ENCODE measurements around the gene PIWIL4. TPM values are rescaled to one million over a fixed set of nuclear protein-coding genes. Genes with fewer than 3 reads are reported as not detected.
A peak's percentile ranks its signal among the peaks of the same experiment; 100 is the strongest.

PIWIL4 gene
- polyA plus RNA-seq, 1 of the 3 experiments (the other 2 are of a cell fraction), result 1.7 TPM

DNA sequence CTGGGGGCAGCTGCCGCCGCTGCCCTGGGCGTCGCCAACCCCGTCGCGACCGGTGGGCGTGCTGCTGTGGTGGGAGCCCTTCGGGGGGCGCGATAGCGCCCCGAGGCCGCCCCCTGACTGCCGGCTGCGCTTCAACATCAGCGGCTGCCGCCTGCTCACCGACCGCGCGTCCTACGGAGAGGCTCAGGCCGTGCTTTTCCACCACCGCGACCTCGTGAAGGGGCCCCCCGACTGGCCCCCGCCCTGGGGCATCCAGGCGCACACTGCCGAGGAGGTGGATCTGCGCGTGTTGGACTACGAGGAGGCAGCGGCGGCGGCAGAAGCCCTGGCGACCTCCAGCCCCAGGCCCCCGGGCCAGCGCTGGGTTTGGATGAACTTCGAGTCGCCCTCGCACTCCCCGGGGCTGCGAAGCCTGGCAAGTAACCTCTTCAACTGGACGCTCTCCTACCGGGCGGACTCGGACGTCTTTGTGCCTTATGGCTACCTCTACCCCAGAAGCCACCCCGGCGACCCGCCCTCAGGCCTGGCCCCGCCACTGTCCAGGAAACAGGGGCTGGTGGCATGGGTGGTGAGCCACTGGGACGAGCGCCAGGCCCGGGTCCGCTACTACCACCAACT is 22.4 kb upstream of the PIWIL4 start:
- Histone ChIP-seq H2AFZ (ENCODE audit: low read depth) (peak overlapping the region; percentile 80; the same call in 1 of the 2 replicates), H3K36me3 (replicated peaks in 1 of 2; ENCODE audit: control insufficient read depth in 1 of 2, insufficient read depth in 2 of 2, low read length in 1 of 2) (peaks cover 0 to 14% of the 10 kb centered on the region in 2 experiments), H4K20me1 (ENCODE audit: insufficient read depth) (0 out of 2 replicates have a peak, but pooled peaks cover 9% of the 10 kb centered on the region), H3K9ac (peak overlapping the region; percentile 100), H3K27me3 (ENCODE audit: insufficient read depth) (no peaks in the 10 kb centered on the region), H3K9me3 (no peaks in the 10 kb centered on the region), H3F3A (replicated peaks; ENCODE audit: insufficient read depth) (peaks cover 11% of the 10 kb centered on the region), H3K4me2 (peak overlapping the region; percentile 86), H3K4me1 (ENCODE audit: control insufficient read depth in 1 of 2, insufficient read depth in 2 of 2, low read depth in 1 of 2, low read length in 1 of 2) (peaks cover 3 to 26% of the 10 kb centered on the region in 2 experiments; a peak in 2 of 4 replicates), H3K27ac (ENCODE audit: low read depth in 2 of 2, low read length in 1 of 2) (peak overlapping the region in 1 of 2 experiments; percentile 97; a peak in 1 of 4 replicates), H3K9me2 (no peaks in the 10 kb centered on the region), H3K4me3 (ENCODE audit: low read depth in 2 of 2, low read length in 1 of 2) (peak overlapping the region; percentile 63 to 73), H3K79me2 (ENCODE audit: insufficient read depth) (peaks cover 37% of the 10 kb centered on the region)
- ChIA-PET POLR2A (no interaction called here), CTCF (interaction anchor here (1.4 kb wide), 1 partner anchor 34 kb away, joined by 3 read pairs; no protein-coding TSS in a partner anchor)
- no peak for DNase-seq
- 67% methylated on average over 25 of the region's 59 CpGs for WGBS (ENCODE audit: low lambda C conversion rate)
- TF ChIP-seq ELF1 (IDR thresholded peaks at IDR 0.05) (no peak), RFX5 (IDR thresholded peaks at IDR 0.05; ENCODE audit: low read length) (no peak), NRF1 (IDR thresholded peaks at IDR 0.05; ENCODE audit: low read depth, low read length) (no peak), FOXJ3 (CRISPR knock-in tag; IDR thresholded peaks at IDR 0.05) (no peak), YY1 (IDR thresholded peaks at IDR 0.05; ENCODE audit: low read depth) (no peak), TAF1 (IDR thresholded peaks at IDR 0.05; ENCODE audit: borderline replicate concordance, low read depth, low read length) (no peak), POLR2AphosphoS5 (IDR thresholded peaks at IDR 0.05; ENCODE audit: low read depth, low read length) (no peak), SIN3A (IDR thresholded peaks at IDR 0.05; ENCODE audit: borderline replicate concordance, low read depth, low read length) (no peak), TCF12 (IDR thresholded peaks at IDR 0.05) (no peak), NFIC (IDR thresholded peaks at IDR 0.05; ENCODE audit: borderline replicate concordance) (no peak), SMC3 (IDR thresholded peaks at IDR 0.05; ENCODE audit: low read depth, low read length) (no peak), GABPA (IDR thresholded peaks at IDR 0.05; ENCODE audit: low read depth) (no peak), EP300 (IDR thresholded peaks at IDR 0.05; ENCODE audit: borderline replicate concordance in 1 of 2, low read depth in 1 of 2, low read length in 1 of 2) (no peak), FOSL2 (IDR thresholded peaks at IDR 0.05; ENCODE audit: borderline replicate concordance, low read depth) (no peak), MEF2A (IDR thresholded peaks at IDR 0.05; ENCODE audit: borderline replicate concordance, low read depth) (no peak)
- TF ChIP-seq, protein P1, sequence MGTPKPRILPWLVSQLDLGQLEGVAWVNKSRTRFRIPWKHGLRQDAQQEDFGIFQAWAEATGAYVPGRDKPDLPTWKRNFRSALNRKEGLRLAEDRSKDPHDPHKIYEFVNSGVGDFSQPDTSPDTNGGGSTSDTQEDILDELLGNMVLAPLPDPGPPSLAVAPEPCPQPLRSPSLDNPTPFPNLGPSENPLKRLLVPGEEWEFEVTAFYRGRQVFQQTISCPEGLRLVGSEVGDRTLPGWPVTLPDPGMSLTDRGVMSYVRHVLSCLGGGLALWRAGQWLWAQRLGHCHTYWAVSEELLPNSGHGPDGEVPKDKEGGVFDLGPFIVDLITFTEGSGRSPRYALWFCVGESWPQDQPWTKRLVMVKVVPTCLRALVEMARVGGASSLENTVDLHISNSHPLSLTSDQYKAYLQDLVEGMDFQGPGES (IDR thresholded peaks at IDR 0.05; ENCODE audit: low read depth, low read length), result no peak
- TF ChIP-seq, protein P2, sequence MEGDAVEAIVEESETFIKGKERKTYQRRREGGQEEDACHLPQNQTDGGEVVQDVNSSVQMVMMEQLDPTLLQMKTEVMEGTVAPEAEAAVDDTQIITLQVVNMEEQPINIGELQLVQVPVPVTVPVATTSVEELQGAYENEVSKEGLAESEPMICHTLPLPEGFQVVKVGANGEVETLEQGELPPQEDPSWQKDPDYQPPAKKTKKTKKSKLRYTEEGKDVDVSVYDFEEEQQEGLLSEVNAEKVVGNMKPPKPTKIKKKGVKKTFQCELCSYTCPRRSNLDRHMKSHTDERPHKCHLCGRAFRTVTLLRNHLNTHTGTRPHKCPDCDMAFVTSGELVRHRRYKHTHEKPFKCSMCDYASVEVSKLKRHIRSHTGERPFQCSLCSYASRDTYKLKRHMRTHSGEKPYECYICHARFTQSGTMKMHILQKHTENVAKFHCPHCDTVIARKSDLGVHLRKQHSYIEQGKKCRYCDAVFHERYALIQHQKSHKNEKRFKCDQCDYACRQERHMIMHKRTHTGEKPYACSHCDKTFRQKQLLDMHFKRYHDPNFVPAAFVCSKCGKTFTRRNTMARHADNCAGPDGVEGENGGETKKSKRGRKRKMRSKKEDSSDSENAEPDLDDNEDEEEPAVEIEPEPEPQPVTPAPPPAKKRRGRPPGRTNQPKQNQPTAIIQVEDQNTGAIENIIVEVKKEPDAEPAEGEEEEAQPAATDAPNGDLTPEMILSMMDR (IDR thresholded peaks at IDR 0.05), result no peak
- TF ChIP-seq, protein P3, sequence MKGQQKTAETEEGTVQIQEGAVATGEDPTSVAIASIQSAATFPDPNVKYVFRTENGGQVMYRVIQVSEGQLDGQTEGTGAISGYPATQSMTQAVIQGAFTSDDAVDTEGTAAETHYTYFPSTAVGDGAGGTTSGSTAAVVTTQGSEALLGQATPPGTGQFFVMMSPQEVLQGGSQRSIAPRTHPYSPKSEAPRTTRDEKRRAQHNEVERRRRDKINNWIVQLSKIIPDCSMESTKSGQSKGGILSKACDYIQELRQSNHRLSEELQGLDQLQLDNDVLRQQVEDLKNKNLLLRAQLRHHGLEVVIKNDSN (IDR thresholded peaks at IDR 0.05; ENCODE audit: borderline replicate concordance, low read depth), result no peak
- TF ChIP-seq, protein P4, sequence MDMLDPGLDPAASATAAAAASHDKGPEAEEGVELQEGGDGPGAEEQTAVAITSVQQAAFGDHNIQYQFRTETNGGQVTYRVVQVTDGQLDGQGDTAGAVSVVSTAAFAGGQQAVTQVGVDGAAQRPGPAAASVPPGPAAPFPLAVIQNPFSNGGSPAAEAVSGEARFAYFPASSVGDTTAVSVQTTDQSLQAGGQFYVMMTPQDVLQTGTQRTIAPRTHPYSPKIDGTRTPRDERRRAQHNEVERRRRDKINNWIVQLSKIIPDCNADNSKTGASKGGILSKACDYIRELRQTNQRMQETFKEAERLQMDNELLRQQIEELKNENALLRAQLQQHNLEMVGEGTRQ (IDR thresholded peaks at IDR 0.05; ENCODE audit: borderline replicate concordance, low read depth, low read length), result no peak

All from SK-N-SH (cell line).